GM18909 (cell line): Measurements from ENCODE around the gene CDS2.
A peak's percentile ranks its signal among the peaks of the same experiment; 100 is the strongest.

Source experiments
- ATAC-seq: cut with Tn5 transposase; IDR thresholded peaks from one replicate; pipeline ENCODE4 v1.9.1; 2021; ENCODE audit warnings: mild to moderate bottlenecking; ENCODE audit not compliant: unreplicated experiment, poor library complexity

Gene CDS2

GRCh38 chr20:5177071-5177470 lies 50.3 kb downstream of the CDS2 start:
- ATAC-seq: no peak

- ATAC-seq: no peak
Measured at GRCh38 chr20:5178046-5178445, 51.2 kb downstream of the CDS2 start.

GRCh38 chr20:5180421-5180820 lies 53.6 kb downstream of the CDS2 start:
- ATAC-seq: no peak

DNA sequence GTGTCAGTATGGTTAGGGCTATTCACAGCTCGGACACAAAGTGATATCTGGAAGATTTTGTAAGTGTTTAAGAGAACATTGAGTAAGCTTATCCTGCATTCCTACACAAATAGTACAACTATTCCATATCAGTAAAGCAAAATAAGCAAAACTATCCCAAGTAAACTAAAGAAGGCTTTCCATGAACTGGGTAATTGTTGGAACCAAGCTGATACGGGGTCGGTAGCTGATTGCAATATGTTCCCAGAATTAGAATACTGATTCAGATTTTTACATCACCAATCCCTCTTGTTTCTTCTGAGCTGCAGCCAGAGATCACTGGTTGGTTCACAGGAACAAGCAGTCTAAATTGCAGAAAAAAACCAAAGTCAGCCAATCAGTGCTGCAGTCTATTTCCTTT lies 54.1 kb downstream of the CDS2 start:
- ATAC-seq: no peak

- no peak for ATAC-seq
Measured at GRCh38 chr20:5181492-5181891, 54.7 kb downstream of the CDS2 start.

- ATAC-seq: no peak
Measured at GRCh38 chr20:5181958-5182357, 55.1 kb downstream of the CDS2 start.

DNA sequence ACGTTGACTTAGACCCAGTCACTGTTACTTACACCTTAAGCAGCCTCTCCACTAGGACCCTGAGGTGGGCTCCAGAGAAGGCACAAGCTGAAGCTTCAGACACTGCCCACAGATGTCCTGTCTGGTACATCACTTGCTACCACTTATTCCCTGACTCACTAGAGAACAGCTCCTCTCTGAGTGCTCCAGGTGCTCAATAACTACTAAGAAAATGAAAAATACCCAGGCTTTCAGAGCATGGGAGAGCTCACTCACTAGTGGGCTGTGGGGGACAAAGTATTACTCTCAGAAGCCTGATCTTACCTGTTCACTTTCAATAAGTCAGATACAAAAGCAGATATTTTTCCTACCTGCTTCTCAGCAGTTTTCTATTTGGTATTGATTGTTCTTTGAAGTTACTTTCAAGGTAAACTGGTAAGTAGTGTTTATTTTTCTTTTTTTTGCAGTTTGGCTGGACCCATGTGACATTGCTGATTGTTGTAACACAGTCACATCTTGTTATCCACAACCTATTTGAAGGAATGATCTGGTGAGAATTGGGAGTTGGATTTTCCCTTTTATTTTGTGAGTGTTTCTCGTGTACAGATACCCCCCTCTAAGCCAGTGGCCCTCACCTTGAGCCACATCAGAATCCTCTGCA lies 55.9 kb downstream of the CDS2 start:
- ATAC-seq: no peak

DNA sequence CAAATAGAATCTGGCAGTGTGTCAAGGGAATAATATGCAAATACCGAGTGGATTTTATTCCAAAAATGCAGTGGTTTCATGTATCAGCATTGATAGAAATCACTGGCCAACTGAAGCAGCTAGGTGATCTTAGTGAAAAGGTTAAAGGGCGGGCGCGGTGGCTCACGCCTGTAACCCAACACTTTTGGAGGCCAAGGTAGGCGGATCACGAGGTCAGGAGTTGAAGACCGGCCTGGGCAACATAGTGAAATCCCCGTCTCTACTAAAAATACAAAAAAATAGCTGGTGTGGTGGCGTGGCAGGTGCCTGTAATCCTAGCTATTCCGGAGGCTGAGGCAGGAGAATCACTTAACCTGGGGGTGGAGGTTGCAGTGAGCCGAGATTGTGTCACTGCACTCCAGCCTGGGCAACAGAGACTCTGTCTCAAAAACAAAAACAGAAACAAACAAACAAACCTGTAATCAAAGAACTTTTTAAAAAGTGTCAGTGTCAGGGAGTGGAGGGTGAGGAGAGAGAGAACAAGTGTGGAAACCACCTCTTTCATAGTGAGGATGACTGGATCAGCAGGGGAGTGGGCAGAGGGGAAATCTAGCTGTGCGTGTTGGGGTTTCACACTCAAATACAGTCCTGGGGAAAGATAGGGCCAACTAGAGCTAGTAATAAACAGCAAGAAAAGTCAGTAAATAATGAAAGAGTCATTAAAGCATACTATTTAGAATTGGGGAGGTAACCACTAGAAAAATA lies 57.1 kb downstream of the CDS2 start:
- ATAC-seq: no peak

DNA sequence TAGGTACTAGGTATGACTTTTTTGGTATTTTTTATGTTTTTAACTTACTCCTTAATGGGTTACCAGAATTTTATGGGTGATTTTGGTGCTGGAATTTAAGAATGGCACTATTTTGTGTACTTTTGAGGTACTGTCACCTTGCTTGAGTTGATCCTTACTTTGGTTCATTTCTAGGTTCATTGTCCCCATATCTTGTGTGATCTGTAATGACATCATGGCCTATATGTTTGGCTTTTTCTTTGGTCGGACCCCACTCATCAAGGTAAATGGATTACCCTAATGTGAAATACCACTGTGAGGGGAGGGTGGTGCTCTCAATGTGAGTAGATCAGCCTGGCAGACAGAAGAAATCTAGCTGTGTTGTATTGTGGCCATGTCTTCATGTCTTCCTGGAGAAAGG lies 57.9 kb downstream of the CDS2 start:
- ATAC-seq: no peak

DNA sequence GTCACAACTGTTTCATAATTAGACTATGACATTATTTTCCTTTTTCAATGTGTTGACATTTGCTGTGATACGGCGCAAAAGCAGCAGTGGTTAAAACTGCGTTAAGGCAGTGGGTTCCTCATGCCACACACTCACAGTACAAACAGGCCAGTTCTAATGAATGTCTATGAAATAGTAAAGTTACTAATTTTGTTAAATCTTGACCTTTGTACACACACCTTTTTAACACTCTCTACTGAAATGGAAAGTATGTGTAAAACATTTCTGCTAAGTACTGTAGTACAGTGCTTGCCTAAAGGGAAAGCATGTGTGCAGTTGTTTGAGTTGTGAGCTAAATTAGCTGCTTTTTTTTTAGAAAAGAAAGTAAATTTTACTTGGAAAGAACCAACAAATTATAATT lies 60.3 kb downstream of the CDS2 start:
- no peak for ATAC-seq

DNA sequence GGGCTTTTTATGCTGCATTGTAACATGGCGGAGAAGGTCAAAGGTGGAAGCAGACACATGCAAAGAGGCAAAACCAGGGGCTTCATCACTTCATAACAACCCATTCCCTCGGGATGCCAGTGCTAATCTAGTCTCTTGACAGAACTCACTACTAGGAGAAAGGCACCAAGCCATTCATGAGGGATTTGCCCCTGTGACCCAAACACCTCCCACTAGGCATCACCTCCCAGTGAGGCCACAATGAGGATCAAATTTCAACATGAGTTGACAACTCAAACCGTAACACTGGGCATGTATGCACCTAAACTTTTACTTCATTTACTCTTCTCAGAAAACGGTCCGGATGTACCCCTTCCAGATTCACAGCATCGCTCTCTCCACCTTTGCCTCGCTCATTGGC lies 61.9 kb downstream of the CDS2 start:
- ATAC-seq: no peak

DNA sequence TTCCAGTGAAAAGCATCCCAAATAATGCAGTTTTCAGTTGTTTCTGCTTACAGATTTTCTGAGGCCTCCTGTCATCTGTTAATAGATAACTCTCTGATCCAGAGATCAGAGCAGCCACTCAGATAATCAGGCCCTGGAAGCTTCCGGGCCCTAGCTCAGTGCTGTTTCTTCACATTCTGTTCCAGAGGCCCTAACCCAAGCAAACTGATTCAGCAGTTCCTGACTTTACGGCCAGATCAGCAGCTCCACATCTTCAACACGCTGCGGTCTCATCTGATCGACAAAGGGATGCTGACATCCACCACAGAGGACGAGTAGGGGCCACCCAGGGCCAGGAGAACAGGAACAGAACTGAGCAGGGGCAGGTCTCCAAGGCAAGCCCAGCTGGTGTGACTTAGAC lies 63.1 kb downstream of the CDS2 start:
- ATAC-seq: no peak

GRCh38 chr20:5190444-5190843 lies 63.6 kb downstream of the CDS2 start:
- no peak for ATAC-seq

DNA sequence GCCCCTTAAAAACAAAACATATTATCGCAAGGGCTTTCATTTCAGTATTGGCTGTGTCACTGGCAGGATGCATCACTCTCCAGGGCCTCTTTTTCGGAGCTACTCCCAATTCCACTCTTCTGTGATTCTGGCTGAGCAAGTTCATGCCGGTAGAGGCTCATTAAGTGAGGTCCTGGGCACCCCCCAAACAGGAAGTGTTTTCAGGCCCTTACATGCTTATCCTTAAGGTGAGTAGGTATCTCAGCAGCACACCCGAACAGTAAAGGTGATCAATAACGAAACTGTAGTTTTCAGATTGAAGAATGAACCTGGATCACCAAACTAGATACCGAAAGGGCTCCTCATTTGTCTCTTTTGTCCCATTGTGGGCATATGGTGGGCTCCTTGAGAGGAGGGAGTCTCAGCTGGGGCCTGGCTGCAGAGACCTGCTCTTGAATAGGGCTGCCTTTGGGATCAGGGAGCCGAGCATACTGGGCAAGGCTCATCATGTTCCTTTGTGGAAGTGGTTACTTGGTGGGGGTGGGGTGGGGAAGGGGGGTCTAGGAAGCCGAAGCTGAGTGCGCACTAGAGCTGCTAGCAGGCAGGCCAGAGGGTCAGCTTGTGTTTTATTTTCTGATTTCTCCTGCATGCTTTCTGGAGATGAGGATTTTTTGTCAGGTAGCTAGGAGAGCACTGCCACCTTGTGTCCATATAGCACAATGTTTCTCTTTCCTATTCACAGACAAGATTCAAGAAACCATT lies 65.2 kb downstream of the CDS2 start:
- no peak for ATAC-seq

DNA sequence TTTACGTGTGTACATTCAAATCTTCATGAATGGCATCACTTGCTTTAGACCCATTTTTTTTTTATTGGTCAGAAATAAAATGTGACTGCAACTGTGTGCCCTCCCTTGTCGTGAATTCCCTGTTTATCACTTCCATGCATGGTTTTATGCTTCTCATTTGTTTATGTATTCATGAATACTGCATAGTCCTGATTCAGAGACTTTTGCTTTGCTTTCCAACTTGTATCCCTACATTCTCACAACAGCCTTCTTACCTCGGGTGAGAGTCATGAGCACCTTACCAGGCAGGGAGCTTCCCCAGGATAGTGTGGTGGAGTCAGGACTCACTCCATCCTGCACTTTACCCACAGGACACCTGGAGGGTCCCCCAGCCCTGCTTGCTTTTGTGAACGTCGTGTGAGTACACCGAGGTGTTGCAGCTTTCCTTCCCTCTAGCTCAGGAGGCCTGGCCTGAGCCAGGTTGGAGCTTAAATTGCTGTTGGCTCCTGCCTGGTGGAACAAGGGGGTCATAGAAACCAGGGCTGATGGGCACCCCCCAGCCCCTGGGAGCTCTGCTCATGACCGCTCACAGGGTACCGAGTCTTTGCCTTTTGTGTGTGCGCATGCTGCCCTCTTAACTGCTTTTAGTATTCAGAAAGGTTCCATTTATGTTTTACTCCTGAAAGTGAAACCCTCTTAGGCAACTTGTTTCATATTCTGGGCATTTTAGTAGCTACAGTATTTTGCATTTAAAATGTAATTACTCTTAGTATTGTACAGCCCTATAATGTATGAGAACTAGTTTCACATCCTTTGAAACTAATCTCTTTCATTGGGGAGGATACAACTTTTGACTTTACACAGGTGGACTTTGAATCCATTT lies 66.0 kb downstream of the CDS2 start:
- ATAC-seq: peak; percentile 45

GRCh38 chr20:5195655-5196054 lies 68.8 kb downstream of the CDS2 start:
- ATAC-seq: no peak

- no peak for ATAC-seq
Measured at GRCh38 chr20:5196149-5196548, 69.3 kb downstream of the CDS2 start.

DNA sequence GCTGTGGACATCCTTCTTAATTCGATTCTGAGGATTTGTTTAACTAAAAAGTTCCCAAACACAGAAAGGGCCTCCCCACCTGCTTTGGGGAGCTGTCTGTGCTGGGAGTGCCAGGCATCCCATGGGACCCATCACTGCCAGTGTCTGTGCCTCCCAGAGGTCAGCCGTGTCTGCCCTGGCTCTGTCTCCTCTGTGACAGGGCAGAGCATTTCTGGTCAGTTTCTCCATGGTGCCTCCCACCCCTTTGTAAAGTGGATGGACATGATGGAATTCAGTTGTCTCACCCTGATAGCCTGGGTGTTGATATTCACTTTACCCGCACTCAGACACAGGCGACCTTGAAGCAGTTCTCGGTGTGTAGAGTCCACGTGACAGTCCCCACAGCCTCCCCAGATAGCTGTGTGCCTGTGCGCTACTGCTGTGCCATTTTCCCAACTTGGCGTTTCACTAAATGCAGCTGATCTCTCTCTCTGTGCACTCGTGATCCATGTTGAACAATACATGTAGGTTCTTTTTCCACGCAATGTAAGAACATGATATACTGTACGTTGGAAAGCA lies 70.5 kb downstream of the CDS2 start:
- no peak for ATAC-seq

- no peak for ATAC-seq
Measured at GRCh38 chr20:5197847-5198650, 71.2 kb downstream of the CDS2 start.

DNA sequence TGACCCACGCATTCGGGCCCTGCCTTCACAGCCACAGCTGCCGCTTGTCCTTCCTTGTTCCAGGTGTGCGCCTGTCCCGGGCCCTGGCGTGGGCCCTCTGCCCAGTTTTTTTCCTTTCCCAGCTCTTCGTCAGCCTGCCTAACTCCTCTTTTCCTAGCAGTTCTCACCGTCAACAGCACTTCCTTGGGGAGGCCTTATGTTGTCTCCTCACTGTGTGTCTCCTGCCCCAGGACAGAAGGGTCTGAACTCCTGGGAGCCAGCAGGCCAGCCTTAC lies 71.8 kb downstream of the CDS2 start:
- ATAC-seq: no peak
